Stimulated activated naive B cell treated with anti-CD40 and anti-IgM and Interleukin-4, amounts not matched to agents 10 μg/mL and 1 μg/mL and 100 μg/mL, for 72 hours (primary cell): ENCODE data around the gene STK11IP.

Source experiments
- ATAC-seq, 2 donors: fragments of 150-1000 bp; cut with Tn5 transposase; replicated peaks; 2 replicates each; pipeline ENCODE4 v1.10.0; 2021; ENCODE audit warnings: moderate library complexity in 1 of 2
- DNase-seq: peaks from one replicate; pipeline ENCODE4 v3.0.0; 2021
- H3K27ac Mint-ChIP-seq: one replicate; pipeline ENCODE4 v1.8.0; 2022; ENCODE audit warnings: mild to moderate bottlenecking, mixed read lengths
- H3K27me3 Mint-ChIP-seq, 2 donors: one replicate each; pipeline ENCODE4 v1.8.0; 2022; ENCODE audit warnings: mixed read lengths in 2 of 2
- H3K36me3 Mint-ChIP-seq, 2 donors: one replicate each; pipeline ENCODE4 v1.8.0; 2022; ENCODE audit warnings: mixed read lengths in 2 of 2, mild to moderate bottlenecking in 1 of 2
- H3K4me1 Mint-ChIP-seq, 2 donors: one replicate each; pipeline ENCODE4 v1.8.0; 2022; ENCODE audit warnings: mixed read lengths in 2 of 2, mild to moderate bottlenecking in 1 of 2
- H3K4me3 Mint-ChIP-seq, 2 donors: one replicate each; pipeline ENCODE4 v1.8.0; 2022; ENCODE audit warnings: mild to moderate bottlenecking in 2 of 2, mixed read lengths in 2 of 2, moderate library complexity in 1 of 2
- H3K9me3 Mint-ChIP-seq, 2 donors: one replicate each; pipeline ENCODE4 v1.8.0; 2022; ENCODE audit warnings: mixed read lengths in 2 of 2, mild to moderate bottlenecking in 1 of 2

STK11IP gene

DNA sequence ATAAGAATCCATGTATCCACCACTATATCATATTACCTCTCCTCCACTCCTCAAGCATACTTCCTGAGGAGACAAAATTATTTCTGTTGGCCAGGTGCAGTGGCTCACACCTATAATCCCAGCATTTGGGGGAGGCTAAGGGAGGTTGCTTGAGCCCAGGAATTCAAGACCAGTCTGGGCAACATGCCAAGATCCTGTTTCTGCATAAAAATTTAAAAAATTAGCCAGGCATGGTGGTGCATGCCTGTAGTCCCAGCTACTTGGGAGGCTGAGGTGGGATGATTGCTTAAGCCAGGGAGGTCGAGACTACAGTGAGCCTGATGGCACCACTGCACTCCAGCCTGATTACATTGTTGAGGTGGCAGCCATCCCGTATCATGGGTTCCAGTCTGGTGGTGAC is 16.3 kb upstream of the STK11IP start:
- ATAC-seq, result no peak
- no peaks in the 10 kb centered on the region for H3K9me3 Mint-ChIP-seq
- no peak overlapping the region for H3K27ac Mint-ChIP-seq
- H3K36me3 Mint-ChIP-seq, result no peaks in the 10 kb centered on the region
- no peak for DNase-seq
- no peaks in the 10 kb centered on the region for H3K4me1 Mint-ChIP-seq
- peaks cover 29 to 35% of the 10 kb centered on the region in 2 donors for H3K27me3 Mint-ChIP-seq
- no peak overlapping the region for H3K4me3 Mint-ChIP-seq

DNA sequence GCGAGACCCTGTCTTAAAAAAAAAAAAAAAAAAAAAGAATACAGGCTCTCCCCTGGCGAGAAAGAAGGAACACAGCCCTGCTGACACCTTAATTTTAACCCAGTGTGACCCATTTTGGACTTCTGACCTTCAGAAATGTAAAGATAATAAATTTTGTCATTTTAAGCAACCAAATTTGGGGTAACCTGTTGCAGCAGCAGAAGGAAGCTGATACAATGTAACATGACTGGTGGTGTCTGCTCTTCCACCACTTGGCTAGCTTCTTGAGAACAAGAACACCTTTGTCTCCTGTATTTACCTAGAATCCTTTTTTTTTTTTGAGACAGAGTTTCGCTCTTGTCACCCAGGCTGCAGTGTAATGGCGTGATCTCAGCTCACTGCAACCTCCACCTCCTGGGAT is 6.6 kb upstream of the STK11IP start:
- no peak for DNase-seq
- Mint-ChIP-seq H3K36me3 (no peaks in the 10 kb centered on the region), H3K4me1 (peaks cover 0 to 6% of the 10 kb centered on the region in 2 donors), H3K4me3 (no peak overlapping the region), H3K9me3 (no peaks in the 10 kb centered on the region), H3K27ac (no peak overlapping the region), H3K27me3 (peaks cover 36 to 56% of the 10 kb centered on the region in 2 donors)
- no peak for ATAC-seq

DNA sequence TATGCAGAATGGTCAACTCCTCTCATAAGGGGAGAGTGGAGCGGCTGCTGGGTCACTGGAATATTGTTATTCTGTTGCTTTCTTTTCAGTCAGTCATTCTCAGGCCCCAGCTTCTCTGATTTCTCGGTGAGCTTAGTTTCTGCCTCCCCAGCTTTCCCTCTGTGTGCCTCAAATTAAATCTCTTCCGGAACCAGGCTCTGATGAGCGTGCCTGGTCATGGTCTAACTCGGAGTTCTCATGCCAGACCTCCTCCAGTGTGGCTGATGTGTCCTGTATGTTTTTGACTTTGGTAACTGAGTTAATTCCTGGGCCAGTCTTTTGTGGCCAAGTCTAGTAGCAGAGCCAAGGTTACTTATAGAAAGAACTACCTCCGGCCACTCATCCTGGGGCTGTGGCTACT is 4.9 kb upstream of the STK11IP start:
- Mint-ChIP-seq H3K9me3 (peaks cover 0 to 1% of the 10 kb centered on the region in 2 donors), H3K4me1 (peaks cover 0 to 13% of the 10 kb centered on the region in 2 donors), H3K36me3 (no peaks in the 10 kb centered on the region), H3K27me3 (peaks cover 30 to 49% of the 10 kb centered on the region in 2 donors), H3K27ac (no peak overlapping the region), H3K4me3 (no peak overlapping the region)
- ATAC-seq, result no peak
- no peak for DNase-seq

DNA sequence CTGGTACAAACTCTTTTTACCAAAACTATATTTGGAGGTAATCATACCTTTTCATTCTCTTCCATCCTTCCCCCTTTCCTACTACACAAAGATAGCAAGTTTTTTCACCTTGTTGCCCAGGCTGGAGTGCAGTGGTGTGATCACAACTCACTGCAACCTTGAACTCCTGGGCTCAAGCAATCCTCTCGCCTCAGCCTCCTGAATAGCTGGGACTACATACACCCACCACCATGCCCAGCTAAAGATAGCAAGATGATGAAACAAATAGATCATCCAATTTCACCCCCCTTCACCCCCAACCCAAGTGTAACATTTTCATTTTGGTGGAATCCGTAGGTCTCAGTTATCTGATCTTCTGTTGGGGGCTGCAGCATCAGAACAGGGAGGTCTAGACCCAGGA is 4.5 kb upstream of the STK11IP start:
- H3K9me3 Mint-ChIP-seq, result peaks cover 0 to 1% of the 10 kb centered on the region in 2 donors
- peaks cover 28 to 49% of the 10 kb centered on the region in 2 donors for H3K27me3 Mint-ChIP-seq

DNA sequence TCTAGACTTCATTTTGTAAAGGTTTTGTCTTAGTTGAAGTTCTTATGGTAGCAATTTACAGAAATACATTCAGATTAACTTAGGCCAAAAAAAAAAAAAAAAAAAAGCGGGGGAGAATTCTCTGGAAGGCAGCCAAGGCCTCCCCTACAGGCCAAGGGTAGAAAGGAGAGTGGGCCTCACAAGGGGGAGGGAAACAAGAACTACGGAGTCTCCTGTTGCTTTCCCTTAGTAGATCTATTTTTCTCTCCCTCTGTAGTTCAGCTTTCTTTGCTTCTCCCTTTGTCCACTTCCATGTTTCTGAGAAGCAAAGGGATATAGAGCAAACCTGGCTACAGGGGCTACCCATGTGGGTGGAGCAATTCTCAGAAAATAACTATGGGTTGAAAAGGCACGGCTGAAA is 2.4 kb upstream of the STK11IP start:
- peaks cover 0 to 7% of the 10 kb centered on the region in 2 donors for H3K36me3 Mint-ChIP-seq
- no peak for DNase-seq
- H3K27me3 Mint-ChIP-seq, result peaks cover 24 to 45% of the 10 kb centered on the region in 2 donors
- peaks cover 0 to 1% of the 10 kb centered on the region in 2 donors for H3K9me3 Mint-ChIP-seq
- H3K4me3 Mint-ChIP-seq, result no peak overlapping the region
- no peak for ATAC-seq
- peaks cover 2 to 27% of the 10 kb centered on the region in 2 donors for H3K4me1 Mint-ChIP-seq
- H3K27ac Mint-ChIP-seq, result no peak overlapping the region

More for the DNA sequence above, 4.5 kb upstream of the STK11IP start:
- Mint-ChIP-seq H3K27ac (no peak overlapping the region), H3K4me3 (no peak overlapping the region), H3K4me1 (peaks cover 0 to 15% of the 10 kb centered on the region in 2 donors), H3K36me3 (no peaks in the 10 kb centered on the region)
- no peak for DNase-seq
- no peak for ATAC-seq

DNA sequence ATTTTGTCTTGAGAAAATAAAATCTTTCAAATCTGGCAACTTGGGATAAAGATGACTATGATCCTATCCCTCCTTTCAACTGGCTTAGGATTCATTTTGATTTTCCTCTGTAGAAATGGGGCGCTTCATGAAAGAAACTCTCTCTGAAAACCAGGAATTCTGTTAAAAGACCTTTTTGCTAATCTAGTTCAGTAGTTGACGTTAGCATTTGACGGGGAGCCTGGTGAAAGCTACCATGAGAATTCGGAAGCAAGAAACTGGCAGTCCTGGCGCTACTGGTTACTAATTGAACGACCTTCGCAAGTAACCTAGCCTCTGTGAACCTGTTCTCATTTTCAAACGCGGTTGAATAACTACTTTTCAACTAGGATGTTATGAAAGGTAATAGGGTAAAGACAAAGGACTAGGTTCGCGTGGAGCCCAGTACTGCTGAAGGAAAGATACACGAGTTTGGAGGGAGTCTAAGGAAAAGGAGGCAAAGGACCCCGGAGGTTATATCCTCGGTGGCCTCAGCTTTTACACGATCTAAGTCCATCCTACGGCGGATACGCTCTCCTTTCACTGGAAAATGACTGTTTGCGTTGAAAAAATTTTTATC is 604 bp upstream of the STK11IP start:
- peaks cover 9 to 22% of the 10 kb centered on the region in 2 donors for H3K36me3 Mint-ChIP-seq

DNA sequence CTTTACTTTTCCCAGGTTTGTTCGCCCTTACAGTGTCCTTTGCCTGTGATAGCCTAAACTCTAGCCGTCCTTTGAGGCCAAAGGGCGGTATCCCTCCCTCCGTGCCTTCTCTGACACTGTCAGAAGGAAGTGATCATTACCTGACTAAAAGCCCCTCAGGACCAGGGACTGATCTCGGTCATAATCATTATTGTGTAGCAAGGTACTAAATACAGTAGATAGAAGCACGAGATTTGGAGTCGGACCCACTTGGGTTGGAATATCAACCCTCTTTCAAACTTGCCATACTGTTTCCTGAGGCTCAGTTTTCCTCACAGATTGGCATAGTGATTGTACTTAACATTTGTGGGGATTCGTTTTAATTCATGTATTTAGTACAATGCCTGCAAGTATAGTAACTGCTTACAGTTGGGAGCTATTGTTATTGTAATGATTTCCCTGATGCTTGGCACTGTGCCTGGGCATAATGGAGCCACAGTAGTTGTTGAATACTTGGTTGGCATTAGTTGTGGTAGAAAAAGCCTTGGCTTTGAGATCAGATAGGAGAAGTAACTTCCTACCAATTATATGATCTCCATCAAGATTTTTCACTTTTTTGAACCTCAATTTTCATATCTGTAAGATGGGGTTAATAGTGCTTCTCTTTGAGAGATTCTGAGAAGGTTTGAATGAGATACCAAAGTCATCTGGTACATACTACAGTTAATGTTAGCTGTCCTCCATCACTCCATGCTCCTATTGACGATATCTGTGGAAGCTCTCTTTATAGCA is 836 bp downstream of the STK11IP start:
- peaks cover 16 to 31% of the 10 kb centered on the region in 2 donors for H3K36me3 Mint-ChIP-seq
- peak overlapping the region; percentile 96 for H3K27ac Mint-ChIP-seq
- H3K4me3 Mint-ChIP-seq, result peak overlapping the region; percentile 89 to 94
- peaks cover 4 to 32% of the 10 kb centered on the region in 2 donors for H3K4me1 Mint-ChIP-seq
- peaks cover 10 to 17% of the 10 kb centered on the region in 2 donors for H3K27me3 Mint-ChIP-seq
- no peak for DNase-seq
- H3K9me3 Mint-ChIP-seq, result peaks cover 0 to 1% of the 10 kb centered on the region in 2 donors
- peak; percentile 29 to 43 for ATAC-seq

More for the DNA sequence above, 604 bp upstream of the STK11IP start:
- peak; percentile 4 for ATAC-seq
- Mint-ChIP-seq H3K27ac (peak overlapping the region; percentile 96), H3K4me3 (peak overlapping the region; percentile 89 to 94), H3K27me3 (peaks cover 23 to 30% of the 10 kb centered on the region in 2 donors), H3K4me1 (peaks cover 4 to 27% of the 10 kb centered on the region in 2 donors), H3K9me3 (peaks cover 0 to 1% of the 10 kb centered on the region in 2 donors)
- DNase-seq, result no peak

DNA sequence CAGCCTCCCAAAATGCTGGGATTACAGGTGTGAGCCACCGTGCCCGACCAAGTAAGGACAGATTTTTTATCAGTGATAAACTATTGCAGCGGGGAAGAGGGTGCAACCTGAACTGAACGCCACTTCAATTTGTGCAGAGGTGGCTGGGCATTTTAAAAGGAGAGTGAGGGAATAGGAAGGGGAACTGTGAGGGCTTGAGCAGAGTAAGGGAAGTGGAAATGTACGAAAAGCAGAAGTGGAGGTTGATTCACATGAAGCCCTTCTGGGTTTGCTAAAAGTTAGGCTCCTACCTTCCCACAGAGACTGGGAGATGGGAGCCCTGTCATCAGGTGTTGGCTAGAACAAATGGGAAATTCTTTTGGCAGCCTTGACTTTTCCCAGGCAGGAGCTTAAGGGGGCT is 6.1 kb downstream of the STK11IP start:
- H3K9me3 Mint-ChIP-seq, result no peaks in the 10 kb centered on the region

DNA sequence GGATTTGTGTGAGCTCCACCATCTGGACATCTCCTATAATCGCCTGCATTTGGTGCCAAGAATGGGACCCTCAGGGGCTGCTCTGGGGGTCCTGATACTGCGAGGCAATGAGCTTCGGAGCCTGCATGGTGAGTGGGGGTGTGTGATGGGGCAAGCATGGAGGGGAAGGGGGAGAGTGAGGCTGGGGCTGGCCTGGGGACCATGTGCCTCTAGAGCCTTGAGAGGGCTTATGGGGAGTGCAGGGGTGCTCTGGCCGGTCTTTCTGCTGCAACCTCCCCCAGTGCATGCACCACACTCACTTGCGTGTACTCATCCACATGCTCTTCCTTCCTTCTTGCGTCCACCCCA is 7.9 kb downstream of the STK11IP start:
- H3K9me3 Mint-ChIP-seq, result no peaks in the 10 kb centered on the region
- peaks cover 12 to 17% of the 10 kb centered on the region in 2 donors for H3K4me1 Mint-ChIP-seq
- no peak overlapping the region for H3K4me3 Mint-ChIP-seq
- no peak for ATAC-seq
- H3K27ac Mint-ChIP-seq, result no peak overlapping the region
- H3K27me3 Mint-ChIP-seq, result no peaks in the 10 kb centered on the region
- DNase-seq, result no peak
- peaks cover 62 to 85% of the 10 kb centered on the region in 2 donors for H3K36me3 Mint-ChIP-seq

More for the DNA sequence above, 6.1 kb downstream of the STK11IP start:
- Mint-ChIP-seq H3K4me3 (no peak overlapping the region), H3K36me3 (peaks cover 57 to 80% of the 10 kb centered on the region in 2 donors), H3K27ac (peak overlapping the region; percentile 89), H3K4me1 (peaks cover 14 to 25% of the 10 kb centered on the region in 2 donors), H3K27me3 (no peaks in the 10 kb centered on the region)
- ATAC-seq (peak; percentile 96 to 97), DNase-seq (peak; percentile 4)

DNA sequence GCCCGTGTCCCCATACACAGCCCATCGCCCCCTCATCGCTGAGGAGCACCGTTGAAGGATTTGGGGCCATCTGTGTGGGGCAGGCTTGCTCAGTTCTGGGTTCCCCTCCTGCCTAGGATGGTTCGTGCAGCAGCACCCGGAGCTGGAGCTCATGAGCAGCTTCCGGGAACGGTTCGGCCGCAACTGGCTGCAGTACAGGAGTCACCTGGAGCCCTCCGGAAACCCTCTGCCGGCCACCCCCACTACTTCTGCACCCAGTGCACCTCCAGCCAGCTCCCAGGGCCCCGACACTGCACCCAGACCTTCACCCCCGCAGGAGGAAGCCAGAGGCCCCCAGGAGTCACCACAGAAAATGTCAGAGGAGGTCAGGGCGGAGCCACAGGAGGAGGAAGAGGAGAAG is 10.3 kb downstream of the STK11IP start:
- Mint-ChIP-seq H3K9me3 (no peaks in the 10 kb centered on the region), H3K36me3 (peaks cover 64 to 85% of the 10 kb centered on the region in 2 donors), H3K4me3 (no peak overlapping the region), H3K4me1 (peaks cover 16 to 26% of the 10 kb centered on the region in 2 donors), H3K27me3 (no peaks in the 10 kb centered on the region), H3K27ac (peak overlapping the region; percentile 14)
- ATAC-seq (no peak), DNase-seq (no peak)

DNA sequence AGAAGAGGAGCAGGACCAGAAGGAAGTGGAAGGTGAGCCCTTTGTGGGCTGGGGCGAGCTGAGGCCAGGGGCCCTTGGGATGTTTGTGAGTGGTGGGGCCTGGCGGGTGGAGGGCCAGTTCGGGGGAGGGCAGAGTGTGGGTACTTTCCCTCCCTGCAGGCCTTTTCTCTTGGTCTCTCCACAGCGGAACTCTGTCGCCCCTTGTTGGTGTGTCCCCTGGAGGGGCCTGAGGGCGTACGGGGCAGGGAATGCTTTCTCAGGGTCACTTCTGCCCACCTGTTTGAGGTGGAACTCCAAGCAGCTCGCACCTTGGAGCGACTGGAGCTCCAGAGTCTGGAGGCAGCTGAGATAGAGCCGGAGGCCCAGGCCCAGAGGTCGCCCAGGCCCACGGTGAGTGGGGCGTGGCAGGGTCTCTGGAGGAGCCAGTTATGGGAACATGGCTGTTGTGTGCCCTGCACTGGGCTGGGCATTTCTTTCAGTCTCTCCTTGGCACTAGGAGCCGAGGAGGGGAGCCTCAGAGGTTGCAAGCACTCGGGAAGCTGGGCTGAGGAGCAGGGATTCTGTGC is 10.8 kb downstream of the STK11IP start:
- Mint-ChIP-seq H3K9me3 (no peaks in the 10 kb centered on the region), H3K36me3 (peaks cover 65 to 87% of the 10 kb centered on the region in 2 donors), H3K4me1 (peaks cover 15 to 25% of the 10 kb centered on the region in 2 donors), H3K27ac (peak overlapping the region; percentile 14), H3K4me3 (no peak overlapping the region), H3K27me3 (no peaks in the 10 kb centered on the region)
- no peak for DNase-seq
- no peak for ATAC-seq

DNA sequence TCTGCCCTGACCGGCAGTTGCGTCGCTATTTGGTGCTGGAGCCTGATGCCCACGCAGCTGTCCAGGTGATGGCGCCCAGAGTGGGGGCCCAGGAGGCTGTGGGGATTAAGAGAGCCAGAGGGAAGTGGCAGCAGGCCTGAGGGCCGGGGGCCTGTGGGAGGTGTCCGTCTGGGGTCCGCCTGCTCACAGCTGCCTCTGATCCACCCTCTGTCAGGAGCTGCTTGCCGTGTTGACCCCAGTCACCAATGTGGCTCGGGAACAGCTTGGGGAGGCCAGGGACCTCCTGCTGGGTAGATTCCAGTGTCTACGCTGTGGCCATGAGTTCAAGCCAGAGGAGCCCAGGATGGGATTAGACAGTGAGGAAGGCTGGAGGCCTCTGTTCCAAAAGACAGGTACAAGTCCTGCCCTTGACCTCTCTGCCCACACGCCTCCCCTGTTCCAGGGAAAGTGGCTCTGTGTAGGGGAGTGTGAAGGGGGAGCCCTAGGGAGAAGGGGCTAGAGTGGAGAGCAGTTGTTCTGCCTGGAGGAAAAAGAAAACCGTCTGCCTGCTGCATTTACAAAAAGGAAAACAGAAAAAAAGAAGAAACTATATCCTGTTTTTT is 11.6 kb downstream of the STK11IP start:
- Mint-ChIP-seq H3K9me3 (no peaks in the 10 kb centered on the region), H3K4me3 (no peak overlapping the region), H3K4me1 (peaks cover 10 to 17% of the 10 kb centered on the region in 2 donors), H3K36me3 (peaks cover 58 to 86% of the 10 kb centered on the region in 2 donors), H3K27me3 (no peaks in the 10 kb centered on the region), H3K27ac (no peak overlapping the region)
- DNase-seq, result no peak
- no peak for ATAC-seq

DNA sequence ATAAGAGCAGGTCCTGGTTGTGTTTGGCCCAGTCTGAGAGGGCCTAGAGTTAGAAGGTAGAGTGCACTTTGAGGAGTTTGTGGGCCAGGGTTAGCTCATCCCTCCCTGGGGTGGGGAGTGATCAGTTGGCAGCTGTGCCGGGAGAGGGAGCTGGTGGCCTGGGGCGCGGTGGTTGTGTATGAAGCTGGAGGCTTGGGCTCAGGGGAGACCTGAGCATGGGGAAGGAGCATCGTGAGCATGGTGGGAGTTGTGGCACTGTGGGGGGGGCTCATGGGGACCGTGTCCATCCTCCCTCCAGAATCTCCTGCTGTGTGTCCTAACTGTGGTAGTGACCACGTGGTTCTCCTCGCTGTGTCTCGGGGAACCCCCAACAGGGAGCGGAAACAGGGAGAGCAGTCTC is 13.6 kb downstream of the STK11IP start:
- no peak overlapping the region for H3K27ac Mint-ChIP-seq
- no peak overlapping the region for H3K4me3 Mint-ChIP-seq
- H3K36me3 Mint-ChIP-seq, result peaks cover 62 to 86% of the 10 kb centered on the region in 2 donors
- peaks cover 6 to 12% of the 10 kb centered on the region in 2 donors for H3K4me1 Mint-ChIP-seq
- ATAC-seq, result no peak
- H3K27me3 Mint-ChIP-seq, result no peaks in the 10 kb centered on the region
- no peak for DNase-seq
- H3K9me3 Mint-ChIP-seq, result no peaks in the 10 kb centered on the region

DNA sequence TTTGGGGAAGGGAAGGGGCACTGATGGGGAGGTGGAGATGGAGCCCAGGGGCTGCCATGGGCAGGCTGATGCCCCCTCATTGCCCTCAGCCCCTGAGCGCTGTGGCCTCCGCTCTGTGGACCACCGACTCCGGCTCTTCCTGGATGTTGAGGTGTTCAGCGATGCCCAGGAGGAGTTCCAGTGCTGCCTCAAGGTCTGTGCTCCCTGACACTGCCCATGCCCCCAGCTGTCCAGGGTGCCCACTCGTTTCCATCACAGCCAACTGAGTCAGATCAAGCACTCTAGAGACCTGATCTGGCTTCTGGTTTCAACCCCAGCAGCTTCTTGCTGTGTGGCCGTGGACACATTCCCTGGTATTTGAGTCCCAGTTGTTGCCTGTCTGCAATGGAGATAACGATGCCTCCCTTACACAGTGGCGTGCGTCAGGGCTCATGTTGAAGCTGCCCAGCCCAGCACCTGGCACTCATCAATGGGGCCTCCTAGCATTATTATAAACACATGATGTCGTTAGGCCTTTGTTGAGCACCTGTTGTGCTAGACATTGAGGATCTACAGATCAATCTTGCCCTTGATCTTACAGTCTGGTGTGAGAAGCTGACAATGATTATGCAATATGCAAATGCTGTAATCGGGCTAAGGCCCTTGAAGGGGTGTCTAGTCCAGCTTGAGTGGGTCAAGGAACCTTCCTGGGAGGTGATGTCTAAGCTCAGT is 14.4 kb downstream of the STK11IP start:
- Mint-ChIP-seq H3K36me3 (peaks cover 60 to 86% of the 10 kb centered on the region in 2 donors), H3K27ac (no peak overlapping the region), H3K9me3 (no peaks in the 10 kb centered on the region), H3K4me3 (peak overlapping the region in 1 of 2 donors; percentile 31), H3K27me3 (no peaks in the 10 kb centered on the region), H3K4me1 (peaks cover 6 to 12% of the 10 kb centered on the region in 2 donors)
- DNase-seq, result no peak
- no peak for ATAC-seq
